Measurements from ENCODE around the gene TMOD1.

The TMOD1 gene

GRCh38 chr9:97632248-97632984, 130.9 kb downstream of the TMOD1 start:
- peak; percentile 13 for ATAC-seq
- TF ChIP-seq ZNF565 (CRISPR knock-in tag; conservative IDR thresholded peaks at IDR 0.05; ENCODE audit: low read depth) (peak; percentile 87), ZFP30 (CRISPR knock-in tag; IDR thresholded peaks at IDR 0.05) (peak; percentile 53; the same call in 1 of the 2 replicates), TOX (CRISPR knock-in tag; IDR thresholded peaks at IDR 0.05; ENCODE audit: borderline replicate concordance) (no peak), ESRRG (CRISPR knock-in tag; IDR thresholded peaks at IDR 0.05) (no peak; the same call in 1 of the 2 replicates), CSRNP3 (CRISPR knock-in tag; IDR thresholded peaks at IDR 0.05) (0 out of 2 replicates have a peak, but pooled peaks have one; percentile 45), TSHZ2 (CRISPR knock-in tag; IDR thresholded peaks at IDR 0.05) (peak; percentile 62; the same call in 1 of the 2 replicates), ZNF70 (CRISPR knock-in tag; IDR thresholded peaks at IDR 0.05) (0 out of 2 replicates have a peak, but pooled peaks have one; percentile 63), ISL1 (CRISPR knock-in tag; IDR thresholded peaks at IDR 0.05) (no peak), ZNF8 (CRISPR knock-in tag; IDR thresholded peaks at IDR 0.05) (peak; percentile 36), ZC3H10 (CRISPR knock-in tag; IDR thresholded peaks at IDR 0.05) (no peak), SNAI2 (CRISPR knock-in tag; IDR thresholded peaks at IDR 0.05) (peak; percentile 87; the same call in 1 of the 2 replicates), RARB (CRISPR knock-in tag; IDR thresholded peaks at IDR 0.05) (no peak), TCF4 (CRISPR knock-in tag; IDR thresholded peaks at IDR 0.05; ENCODE audit: borderline replicate concordance) (no peak), ZFP3 (CRISPR knock-in tag; IDR thresholded peaks at IDR 0.05) (peak; percentile 44; the same call in 1 of the 2 replicates), PATZ1 (CRISPR knock-in tag; IDR thresholded peaks at IDR 0.05; ENCODE audit: borderline replicate concordance) (no peak), GLIS3 (CRISPR knock-in tag; IDR thresholded peaks at IDR 0.05) (0 out of 2 replicates have a peak, but pooled peaks have one; percentile 18), OSR1 (CRISPR knock-in tag; IDR thresholded peaks at IDR 0.05) (no peak), ARNTL (CRISPR knock-in tag; IDR thresholded peaks at IDR 0.05; ENCODE audit: borderline replicate concordance, low read depth) (peak; percentile 85; the same call in 1 of the 2 replicates), BACH2 (CRISPR knock-in tag; IDR thresholded peaks at IDR 0.05; ENCODE audit: borderline replicate concordance) (peak; percentile 84), PPARA (CRISPR knock-in tag; IDR thresholded peaks at IDR 0.05; ENCODE audit: borderline replicate concordance) (peak; percentile 94), CSDC2 (CRISPR knock-in tag; IDR thresholded peaks at IDR 0.05) (peak; percentile 97)
- TF ChIP-seq, protein P1, sequence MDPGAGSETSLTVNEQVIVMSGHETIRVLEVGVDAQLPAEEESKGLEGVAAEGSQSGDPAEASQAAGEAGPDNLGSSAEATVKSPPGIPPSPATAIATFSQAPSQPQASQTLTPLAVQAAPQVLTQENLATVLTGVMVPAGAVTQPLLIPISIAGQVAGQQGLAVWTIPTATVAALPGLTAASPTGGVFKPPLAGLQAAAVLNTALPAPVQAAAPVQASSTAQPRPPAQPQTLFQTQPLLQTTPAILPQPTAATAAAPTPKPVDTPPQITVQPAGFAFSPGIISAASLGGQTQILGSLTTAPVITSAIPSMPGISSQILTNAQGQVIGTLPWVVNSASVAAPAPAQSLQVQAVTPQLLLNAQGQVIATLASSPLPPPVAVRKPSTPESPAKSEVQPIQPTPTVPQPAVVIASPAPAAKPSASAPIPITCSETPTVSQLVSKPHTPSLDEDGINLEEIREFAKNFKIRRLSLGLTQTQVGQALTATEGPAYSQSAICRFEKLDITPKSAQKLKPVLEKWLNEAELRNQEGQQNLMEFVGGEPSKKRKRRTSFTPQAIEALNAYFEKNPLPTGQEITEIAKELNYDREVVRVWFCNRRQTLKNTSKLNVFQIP (CRISPR knock-in tag; IDR thresholded peaks at IDR 0.05; ENCODE audit: borderline replicate concordance, low read depth), result no peak
- TF ChIP-seq, protein P2, sequence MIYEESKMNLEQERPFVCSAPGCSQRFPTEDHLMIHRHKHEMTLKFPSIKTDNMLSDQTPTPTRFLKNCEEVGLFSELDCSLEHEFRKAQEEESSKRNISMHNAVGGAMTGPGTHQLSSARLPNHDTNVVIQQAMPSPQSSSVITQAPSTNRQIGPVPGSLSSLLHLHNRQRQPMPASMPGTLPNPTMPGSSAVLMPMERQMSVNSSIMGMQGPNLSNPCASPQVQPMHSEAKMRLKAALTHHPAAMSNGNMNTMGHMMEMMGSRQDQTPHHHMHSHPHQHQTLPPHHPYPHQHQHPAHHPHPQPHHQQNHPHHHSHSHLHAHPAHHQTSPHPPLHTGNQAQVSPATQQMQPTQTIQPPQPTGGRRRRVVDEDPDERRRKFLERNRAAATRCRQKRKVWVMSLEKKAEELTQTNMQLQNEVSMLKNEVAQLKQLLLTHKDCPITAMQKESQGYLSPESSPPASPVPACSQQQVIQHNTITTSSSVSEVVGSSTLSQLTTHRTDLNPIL (CRISPR knock-in tag; IDR thresholded peaks at IDR 0.05; ENCODE audit: low read depth), result peak; percentile 93

Measured in SK-N-SH treated with all-trans-retinoic acid at 6 μM for 48 hours (cell line).